Activated CD8-positive, alpha-beta memory T cell treated with anti-CD3 and anti-CD28 coated beads, Interleukin-2, amount 50 U/mL, for 1 hour (primary cell): ENCODE data around the gene TIMM23.
A peak's percentile ranks its signal among the peaks of the same experiment; 100 is the strongest.
"Not testable (repeated sequence)": the region's sequence is repeated elsewhere in the genome, so short reads cannot be mapped to it uniquely, and the experiment has no call there.

ENCODE experiments used
- DNase-seq: peaks from one replicate; pipeline ENCODE4 v3.0.0-alpha.2; 2020; ENCODE audit errors: extremely low read depth

TIMM23 gene

DNA sequence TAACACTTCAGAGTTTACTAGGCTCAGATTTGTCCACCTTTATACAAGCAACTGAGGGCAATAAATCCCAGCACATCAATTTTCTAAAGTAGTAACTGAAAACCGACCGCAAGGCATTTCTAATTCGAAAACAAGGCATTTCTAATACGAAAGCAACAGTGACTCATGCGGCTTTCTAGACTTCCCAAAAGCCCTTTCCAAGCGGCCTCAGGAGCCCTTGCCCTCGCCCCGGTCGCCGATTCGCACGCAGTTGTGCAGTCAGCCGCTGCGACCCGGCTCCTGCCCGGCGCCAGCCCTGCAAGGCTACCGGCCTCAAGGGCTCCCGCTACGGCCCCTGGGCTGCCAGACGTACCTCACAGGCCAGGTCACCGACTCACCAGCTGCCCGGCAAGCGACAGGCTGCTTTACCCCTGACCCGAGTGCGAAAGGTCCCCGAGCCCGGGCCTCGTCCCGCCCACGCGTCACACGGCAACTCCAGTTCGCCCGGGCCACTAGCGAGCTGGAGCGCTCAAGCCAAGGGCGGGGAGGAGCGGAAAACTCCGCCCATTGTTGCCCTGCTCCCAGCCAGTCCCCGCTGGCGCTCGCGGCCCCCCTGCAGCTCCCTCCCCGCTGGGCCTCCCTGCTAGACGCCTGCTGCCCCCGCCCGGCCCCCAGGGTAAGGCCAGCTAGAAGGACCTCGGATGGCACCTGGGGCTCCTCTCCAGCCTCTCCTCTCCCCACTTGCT, 50.9 kb downstream of the TIMM23 start:
- peak; percentile 47 for DNase-seq

DNA sequence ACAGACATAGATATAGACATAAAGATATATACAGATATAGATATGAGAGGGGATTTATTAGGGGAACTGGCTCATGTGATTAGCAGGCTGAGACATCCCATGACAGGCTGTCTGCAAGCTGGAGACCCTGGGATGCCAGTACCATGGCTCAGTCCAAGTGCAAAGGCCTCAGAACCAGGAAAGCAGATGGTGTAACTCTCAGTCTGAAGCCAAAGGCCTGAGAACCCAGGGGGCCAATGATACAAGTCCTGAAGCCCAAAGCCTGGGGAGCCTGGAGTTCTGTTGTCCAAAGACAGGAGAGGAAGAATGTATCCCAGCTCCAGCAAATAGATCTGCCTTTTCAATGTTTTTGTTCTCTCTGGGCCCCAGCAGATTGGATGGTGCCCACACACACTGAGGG, 52.7 kb downstream of the TIMM23 start:
- DNase-seq, result no peak

DNA sequence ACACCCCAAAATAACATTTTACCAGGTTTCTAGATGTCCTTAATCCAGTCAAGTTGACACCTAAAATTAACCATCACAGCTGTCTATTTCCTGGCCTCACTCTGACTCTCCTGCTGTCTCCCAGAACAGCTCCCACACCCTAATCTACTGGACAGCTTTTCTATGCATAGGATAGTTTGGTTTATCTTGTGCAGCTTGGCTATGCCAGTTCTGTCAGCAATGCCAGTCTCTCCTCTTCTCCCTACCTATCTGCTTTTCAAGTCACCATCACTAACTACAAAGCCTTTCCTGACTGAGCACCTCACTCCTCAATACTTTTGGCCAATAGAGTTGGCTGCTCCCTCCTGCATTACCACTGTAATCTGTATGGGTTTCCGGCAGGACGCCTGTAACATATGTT, 53.1 kb downstream of the TIMM23 start:
- no peak for DNase-seq

DNA sequence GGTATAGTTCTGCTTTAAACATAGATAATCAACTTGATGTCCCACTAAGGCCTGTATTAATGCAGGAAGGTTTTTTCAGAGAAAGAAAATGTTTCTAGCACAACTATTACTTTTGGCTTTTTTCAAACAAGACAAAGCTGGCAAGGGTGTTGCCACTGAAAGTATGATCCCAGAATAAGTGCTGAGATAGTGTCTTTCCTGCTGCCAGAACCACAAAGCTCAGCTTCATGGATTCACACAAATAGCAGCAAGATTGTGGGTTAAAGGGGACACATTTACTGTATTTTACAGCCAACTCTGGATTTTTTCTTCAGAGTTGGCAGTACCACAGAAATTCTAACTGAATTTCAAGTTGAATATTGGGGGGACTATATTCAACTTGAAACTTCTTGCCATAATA, 53.8 kb downstream of the TIMM23 start:
- DNase-seq, result no peak

DNA sequence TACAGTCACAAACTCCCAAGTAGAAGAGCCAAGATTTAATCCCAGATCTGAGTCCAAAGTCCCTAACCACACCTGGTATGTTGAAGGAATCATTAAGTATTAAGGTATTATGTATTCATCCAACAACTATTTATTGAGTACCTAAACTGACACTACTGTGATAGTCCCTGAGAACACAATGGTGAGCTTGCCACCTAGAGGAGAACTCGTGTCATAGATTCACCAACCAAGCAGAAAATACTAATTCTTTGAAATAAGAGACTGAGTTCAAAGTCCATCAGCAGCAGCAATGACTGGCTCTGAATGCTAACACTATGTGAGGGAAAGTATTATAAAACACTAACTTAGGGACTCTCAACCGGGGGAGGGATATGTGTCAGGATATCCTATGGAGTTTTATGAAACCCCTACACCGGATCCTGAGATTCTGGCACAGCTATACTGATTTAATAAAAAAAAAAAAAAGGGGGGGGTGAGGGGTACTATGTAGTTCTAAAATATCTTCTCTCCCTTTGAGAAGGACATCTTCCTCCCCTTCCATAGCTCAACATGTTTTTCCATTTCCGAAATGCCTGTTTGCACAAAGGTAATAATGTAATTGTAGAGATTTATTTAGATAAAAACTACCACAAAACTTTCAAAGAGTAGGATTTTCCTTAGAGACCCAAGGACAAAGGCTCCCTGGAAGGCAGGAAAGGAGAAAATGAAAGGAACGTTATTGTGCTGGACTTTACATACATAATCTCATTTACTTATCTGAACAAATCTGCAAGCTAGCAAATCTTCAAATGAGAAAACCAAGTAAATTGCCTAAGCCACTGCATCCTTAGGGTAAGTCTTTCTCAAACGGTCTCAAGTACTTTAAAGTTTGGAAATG, 56.5 kb downstream of the TIMM23 start:
- no peak for DNase-seq

DNA sequence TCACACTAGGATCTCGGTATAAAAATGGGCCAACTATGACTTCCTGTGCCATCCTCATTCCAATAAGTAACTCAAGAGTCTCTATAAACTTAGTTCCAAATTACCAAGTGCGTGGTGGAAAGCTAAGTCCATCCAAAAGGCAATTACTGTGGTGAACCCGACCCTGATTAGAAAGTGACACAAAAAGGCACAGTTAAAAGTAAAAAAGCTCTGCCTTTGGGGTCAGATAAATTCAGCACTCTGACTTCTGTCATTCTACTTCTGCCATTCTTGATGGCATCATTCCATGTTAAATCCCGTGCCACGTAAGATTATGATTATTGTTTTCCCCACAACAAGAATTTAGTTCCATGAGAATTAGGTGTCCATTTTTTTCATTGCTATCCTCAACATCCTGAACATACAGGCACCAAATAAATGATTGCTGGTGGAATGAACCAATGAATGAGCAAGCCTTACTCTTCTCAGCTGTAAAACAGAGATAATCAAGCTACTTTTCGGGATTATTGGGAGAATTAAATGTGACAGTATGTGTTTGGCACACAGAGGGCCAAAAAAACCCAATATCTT, 57.3 kb downstream of the TIMM23 start:
- DNase-seq, result no peak

DNA sequence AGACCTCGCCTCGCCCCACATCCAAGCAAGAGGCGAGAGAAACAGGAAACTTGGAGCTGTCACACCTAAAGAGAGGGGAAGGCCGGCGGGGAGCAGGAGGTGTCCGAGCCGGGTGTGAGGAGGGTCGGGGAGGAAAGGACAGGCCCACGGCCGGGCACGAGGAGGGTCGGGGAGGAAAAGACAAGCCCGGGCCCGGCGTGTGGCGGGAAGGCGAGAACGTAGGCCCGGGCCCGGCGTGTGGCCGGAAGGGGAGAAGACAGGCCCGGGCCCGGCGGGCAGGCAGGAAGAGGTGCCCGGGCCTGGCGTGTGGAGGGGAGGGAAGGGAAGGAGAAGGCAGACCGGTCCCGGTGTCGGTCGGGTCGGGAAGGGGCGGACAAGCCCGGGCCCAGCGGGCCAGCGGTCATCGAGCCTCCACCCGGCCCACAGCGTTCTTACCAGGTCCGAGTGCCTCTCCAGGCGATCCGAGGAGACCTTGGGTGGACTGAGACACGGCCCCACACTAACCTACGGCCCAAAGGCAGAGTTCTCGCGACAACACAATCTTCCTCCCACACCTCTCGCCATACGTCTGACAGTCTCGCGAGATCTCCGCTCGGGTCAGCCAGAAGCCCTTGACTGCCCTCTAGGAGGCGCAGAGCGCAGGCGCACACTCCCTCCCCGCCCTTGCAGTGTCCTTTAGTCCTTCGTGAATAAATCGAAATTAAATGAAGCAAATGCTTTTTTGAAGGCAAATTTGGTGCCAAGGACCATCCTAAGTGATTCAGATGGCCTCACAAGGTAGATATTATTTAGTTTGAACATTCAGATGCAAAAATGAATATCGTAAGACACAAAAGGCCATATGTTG, 58.0 kb downstream of the TIMM23 start, which contains the start of gene NCOA4:
Gene NCOA4, minus strand, starts transcription at position 533 of the 847 bp plus-strand sequence. CDS start 13,943 bp downstream, outside the sequence.
- peak; percentile 96 for DNase-seq

DNA sequence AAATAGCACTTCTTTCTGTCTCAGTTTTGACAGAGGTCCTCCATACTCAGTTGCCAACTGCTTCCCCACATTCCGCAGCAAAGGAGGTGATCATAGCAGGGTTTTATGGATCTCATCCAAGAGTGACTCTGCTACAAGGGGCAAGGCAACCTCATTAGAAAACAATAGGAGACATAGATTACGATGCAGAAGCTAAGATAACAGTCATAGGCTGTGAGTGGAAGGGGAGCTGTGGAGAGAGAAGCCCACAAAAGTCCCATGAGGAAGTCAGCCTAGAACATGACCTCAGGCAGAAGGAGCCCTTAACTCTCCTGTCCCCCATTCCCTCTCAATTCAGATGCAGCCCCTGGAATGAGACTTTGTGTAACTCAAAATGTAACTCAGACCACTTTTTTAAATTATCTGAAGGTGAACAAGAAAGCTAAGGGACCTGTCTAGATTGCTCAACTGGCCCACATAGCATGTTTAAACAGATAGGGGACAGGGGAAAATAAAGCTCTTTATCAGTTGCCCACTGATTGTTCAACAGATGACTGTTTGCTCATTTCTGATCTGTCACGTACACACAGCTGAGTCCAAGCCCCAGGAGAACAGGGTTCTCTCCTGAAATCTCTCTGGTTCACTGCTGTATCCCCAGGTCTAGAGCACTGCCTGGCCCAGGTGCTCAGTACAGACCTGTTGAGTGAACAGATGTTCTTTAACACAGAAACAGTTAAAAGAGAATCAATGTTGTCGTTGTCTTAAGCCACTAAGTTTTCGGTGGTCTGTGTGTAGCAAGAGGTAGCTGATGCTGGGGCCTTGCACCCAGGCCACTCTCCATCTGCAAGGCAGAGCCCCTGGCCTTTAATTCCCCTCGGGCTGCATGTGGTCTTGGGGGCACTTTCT, 59.6 kb downstream of the TIMM23 start:
- DNase-seq, result no peak

DNA sequence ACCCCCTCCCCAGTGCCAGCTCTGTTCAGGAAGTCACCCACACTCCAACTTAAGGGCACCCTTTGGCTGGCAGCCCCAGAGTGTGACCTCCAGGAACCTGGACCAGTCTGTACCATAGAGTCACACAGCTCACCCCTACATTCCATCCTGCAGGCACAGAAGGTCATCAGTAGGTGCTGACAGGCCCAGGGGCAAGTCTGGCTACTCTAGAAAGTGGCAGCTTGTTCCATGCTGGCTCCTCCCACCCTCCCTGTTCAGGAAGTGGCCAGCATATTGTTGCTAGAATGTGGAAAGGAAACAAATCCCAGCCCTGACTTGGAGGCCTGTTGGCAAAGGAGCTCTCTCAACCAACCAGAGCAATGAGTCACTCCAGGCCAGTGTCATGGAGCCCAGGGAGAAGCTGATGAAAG, 61.3 kb downstream of the TIMM23 start:
- DNase-seq, result no peak

DNA sequence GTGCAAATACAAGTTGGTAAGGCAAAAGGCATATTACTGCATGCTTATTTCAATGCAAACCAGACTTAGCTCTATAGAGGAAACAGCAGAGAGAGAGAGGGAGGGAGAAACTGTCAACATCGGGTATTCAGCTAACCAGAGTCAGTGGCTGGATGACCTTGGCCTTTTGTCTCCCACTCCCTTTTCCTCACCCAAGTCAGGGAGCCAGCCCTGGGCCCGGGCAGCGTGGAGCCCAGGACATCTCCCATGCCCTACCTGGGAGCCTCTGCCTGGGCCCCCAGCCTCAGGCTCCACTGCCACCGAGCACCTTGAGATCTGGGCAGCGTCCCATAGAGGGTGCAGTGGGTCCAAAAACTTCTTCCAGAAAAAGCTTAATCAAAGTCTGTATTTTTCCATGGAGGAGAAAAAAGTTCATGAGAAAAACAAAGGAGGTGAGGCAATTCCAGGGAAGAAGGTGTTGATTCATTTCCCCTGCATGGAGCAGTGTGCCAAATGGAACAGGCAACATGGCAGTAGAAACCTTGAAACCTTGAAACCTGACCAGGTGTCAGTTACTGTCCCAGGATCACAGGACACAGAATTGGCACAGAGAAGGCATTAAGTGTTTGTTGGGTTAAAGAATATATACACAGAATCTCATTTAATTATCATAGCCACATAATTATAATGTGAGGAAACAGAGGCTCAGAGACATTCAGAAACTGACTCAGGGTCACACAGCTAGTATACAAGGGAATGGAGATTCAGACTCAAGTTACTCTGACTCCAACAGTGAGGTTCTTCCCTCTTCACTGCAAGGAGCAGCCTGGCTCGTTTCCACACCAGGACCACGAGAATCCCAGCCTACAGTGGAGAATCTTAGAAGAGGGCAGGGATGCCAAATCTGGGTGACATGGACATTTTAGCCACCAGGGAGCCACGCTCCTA, 63.9 kb downstream of the TIMM23 start:
- DNase-seq, result no peak

DNA sequence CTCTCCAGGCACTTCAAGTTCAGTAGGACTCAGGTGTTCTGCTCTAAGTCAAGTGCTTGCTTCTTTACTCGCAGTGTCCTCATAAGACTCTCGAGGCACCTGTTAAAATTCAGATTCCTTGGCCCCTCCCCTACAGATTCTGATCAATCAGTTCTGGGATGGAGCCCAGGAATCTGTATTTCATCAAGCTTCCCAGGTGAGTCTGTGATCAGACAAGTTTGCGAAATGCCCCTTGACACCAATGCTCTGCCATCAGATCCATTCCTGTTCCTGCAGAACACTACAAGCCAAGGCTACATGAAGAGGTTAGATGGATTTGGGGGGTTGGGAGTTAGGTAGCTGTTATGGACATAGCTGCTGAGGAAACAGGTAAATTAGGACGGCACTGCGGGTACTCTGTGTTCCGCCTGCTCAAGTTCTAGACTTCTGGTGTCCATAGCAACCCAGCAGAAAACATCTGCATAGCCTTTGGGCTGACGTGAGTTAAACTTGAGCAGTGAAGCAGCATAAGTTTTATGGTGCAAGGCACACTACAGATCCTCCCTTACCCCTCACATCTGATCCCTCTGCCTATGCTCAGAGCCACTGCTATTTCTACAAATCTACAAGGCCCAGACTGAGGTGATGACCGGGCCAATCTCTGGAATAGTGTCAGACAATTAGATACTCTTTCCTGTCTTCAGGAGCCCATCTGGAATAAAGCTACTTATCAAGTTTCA, 65.0 kb downstream of the TIMM23 start:
- no peak for DNase-seq

DNA sequence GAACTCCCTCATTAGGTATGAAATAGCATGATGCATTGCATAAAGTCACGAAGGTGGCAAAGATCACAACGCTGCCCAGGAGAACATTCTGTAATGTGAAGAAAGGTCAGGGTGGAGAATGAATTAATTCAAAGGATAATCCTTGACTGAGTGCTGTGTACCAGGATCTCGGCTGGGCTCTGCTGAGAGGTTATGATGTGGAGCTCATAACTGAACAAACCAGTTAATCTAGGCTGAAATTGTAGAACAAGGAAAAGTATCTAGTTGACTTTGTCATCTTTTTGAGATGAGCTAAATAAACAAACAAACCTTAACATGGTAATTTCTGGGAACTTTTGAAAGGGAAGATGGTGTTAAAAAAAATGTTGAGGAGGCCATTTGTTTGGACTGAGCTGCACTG, 67.7 kb downstream of the TIMM23 start:
- no peak for DNase-seq

DNA sequence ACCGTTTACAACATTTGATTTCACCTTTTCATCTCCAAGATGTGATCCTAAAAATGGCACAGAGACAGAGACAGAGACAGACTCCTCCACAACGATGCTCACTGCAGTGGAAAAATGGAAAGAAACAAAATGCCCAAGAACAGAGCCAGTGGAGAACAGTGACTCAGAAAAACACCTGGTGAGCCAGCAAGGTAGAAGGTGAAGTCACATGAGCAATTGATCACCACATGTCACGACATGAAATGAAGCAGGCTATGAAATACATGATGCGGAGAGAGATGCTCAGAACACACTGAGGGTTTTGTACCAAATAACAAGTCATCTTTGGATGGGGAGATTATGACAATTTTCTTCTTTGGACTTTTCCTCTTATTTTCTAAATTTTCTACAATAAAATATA, 70.2 kb downstream of the TIMM23 start:
- no peak for DNase-seq

DNA sequence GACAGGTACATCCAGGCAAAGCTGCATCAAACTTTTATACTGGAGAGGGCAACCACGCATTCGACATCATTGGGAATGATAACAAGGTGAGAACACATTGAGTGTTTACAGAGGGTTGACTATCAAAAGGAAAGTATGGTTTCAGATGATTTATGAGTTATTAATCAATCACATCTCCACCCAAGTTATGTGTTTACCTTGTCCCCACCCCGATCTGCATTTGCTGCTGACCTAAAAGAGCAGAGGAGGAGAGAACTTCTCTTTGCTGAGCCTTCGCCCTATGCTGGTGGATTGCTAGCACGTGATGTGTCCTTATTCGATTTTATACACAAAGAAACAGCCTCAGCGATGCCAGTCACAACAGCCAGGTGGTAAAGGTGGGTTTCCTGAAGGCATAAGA, 74.0 kb downstream of the TIMM23 start, which contains the start of gene MSMB:
Gene MSMB, minus strand, starts transcription at position 9 of the 400 bp plus-strand sequence. CDS start 32 bp downstream, outside the sequence.
- no peak for DNase-seq

DNA sequence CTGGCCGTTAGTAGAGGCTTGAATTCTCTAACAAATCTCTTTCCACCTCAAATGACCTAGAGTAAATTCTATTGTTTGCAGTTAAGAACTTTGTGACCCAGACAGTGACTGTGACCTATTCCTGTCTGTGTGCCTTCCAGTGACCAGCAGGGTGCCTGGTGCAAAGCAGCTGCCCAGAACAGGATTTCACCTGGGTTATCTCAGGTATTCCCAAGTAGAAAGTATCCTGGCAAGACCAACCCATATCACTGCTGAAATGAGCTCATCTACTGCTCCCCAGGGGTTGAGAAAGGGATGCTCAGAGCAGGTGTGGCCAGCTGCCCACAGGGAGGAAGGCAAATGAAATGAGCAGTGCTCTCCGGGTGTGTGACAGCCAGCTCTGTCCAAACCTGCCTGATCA, 75.9 kb downstream of the TIMM23 start:
- DNase-seq, result no peak

DNA sequence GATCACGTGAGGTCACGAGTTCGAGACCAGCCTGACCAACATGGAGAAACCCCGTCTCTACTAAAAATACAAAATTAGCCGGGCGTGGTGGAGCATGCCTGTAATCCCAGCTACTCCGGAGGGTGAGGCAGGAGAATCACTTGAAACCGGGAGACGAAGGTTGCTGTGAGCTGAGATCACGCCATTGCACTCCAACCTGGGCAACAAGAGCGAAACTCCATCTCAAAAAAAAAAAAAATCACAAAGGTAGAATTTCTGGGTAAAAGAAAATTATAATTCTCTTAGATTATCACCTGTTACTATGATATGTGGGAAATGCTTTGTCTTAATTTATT, 77.2 kb downstream of the TIMM23 start:
- DNase-seq, result not testable (repeated sequence)

DNA sequence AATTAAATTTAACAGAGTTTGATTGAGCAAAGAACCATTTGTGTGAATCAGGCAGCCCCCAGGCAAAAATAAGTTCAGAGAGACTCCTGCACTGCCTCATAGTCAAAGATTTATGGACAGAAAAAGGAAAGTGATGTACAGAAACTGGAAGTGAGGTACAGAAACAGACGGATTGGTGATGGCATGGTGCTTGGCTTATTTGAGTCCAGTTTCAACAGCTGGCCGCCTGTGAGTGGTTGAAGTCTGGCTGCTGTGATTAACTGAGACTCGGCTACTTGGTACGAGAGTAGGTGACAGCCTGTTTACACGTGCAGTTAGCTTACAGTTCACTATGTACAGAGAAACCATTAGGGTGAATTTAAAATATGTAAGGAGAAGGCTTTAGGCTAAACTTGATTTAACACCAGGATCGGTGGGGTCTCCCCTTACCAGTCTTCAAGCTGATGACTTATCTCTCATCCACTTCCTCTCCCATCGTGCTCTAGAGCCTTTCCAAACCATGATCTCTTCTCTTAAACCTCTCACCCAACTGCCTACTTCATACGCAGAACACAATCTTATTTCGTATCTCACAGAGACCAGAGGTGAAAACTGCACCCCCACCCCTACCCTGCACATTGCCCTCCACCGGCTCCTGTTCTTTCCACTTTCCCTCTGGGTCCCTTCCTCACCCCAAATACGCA, 78.8 kb downstream of the TIMM23 start:
- no peak for DNase-seq

DNA sequence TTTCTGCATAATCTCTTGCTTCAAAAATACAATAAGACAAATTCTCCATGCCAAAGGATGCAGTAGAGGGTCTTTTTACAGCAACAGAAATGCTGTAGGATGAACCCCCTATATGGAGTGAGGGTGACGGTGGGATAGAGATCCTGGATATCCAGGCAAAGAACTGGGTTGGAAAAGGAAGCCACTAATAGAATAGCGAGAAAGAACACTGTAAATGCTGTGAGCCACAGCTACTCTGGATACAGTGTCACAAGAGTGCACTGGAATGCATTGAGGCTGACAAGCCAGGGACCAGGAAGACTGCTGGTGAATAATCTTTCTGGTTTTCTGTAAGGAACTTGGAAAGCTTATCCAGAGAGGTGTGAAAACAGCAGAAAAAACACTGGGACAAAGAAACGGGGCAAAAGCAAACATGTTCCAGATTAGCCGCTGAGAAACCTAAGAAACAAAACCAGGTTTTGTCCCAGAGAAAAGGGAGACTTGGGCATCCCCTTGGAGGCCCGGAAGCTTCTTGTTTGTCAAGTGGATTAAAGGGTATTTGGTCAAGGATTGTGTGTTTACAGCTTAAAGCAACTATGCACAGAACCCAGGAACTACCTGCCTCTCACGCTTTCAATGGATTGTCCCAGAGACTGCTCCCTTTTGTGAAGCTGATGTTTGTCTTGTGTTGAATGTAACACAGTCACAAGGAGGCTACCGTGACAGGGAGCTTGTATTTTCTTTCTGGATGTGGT, 79.9 kb downstream of the TIMM23 start:
- no peak for DNase-seq
